Eye (tissue), 1 donor: Measurements from ENCODE around the gene KIF26B.

Experiments used
- DNase-seq: peaks from one replicate; pipeline ENCODE4 v3.0.0-alpha.2; 2015

KIF26B gene

DNA sequence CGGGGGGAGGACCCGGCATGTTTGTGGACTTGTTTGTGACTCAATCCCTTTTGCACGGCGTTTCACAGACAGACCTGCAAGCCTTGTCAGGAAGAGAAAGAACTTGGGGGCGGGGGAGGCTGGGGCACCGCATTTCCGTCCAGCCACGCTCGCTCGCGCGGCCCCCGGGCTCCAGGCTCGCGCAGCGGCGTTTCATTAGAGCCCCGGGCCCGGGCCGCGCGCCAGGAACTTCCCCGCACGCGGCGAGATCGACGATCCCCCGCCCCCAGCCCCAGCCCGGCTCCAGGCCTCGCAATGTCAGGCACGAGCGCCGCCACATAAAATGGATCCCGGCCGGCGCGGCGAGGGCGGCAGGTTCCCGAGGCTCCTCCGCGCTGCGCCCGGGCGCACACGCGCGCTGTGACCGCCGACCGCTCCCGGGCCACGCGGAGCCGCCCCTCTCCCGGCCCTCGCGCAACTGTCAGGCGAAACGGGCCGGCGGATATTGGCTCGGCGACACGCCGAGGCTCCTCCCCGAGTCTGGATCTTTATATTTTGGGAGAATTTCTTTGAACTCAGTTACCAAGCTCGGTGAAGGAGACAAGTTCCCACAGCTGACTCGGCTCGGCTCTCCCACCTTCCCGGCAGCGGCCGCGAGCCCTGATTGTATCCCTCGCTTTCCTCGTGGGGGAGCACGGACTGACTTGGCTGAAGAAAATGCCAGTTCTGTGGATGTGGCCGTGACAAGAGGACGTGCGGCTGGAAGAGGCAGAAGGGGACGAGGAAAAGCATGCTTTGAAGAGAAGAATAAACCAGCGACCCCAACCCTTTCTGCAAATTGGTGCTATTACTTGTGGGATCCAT, at the start of gene KIF26B:
TSS of gene KIF26B (plus strand) at position 557 of the 843 bp plus-strand sequence. CDS start 440 bp downstream, outside the sequence.
- peak; percentile 87 for DNase-seq

DNA sequence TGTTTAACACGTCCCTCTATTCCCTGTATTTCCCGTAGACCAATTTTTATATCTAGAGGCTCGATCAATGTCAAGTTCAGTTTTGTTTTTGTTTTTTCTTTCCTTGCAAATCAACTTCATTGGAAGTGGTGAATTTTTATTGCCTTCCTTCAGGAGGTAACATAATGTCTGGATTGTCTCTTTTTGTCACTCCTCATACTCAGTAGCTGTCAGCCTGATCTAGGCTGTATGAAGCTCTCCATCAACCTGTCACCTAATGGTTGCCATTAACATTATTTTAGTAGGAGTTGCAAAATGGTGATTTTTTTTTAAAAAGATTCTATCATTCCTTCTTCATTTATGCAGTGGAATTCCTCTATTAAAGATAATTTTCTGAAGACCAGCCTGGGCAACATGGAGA, 49.7 kb upstream of the KIF26B start:
- DNase-seq: no peak

DNA sequence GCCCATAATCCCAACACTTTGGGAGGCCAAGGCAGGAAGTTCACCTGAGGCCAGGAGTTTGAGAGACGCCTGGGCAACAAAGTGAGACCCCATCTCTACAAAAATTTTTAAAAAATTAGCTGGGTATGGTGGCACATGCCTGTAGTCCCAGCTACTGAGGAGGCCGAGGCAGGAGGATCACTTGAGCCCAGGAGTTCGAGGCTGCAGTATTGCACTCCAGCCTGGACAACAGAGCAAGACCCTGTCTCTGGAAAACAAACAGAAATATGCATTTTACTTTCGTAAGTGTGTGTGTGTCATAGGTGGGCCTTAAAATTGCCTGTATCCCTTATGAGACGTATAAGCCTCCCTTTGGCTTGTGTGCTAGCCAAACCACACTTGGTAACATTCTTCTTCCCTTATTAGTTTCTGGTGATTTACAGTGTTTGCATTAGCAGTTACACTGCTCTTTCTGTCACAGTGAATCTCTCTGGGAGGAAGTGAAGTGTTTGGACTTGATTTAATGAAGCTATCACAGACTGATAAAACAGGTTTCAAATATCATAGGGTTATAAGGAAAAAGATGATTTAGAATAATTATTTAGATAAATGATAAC, 48.9 kb upstream of the KIF26B start:
- DNase-seq: no peak

DNA sequence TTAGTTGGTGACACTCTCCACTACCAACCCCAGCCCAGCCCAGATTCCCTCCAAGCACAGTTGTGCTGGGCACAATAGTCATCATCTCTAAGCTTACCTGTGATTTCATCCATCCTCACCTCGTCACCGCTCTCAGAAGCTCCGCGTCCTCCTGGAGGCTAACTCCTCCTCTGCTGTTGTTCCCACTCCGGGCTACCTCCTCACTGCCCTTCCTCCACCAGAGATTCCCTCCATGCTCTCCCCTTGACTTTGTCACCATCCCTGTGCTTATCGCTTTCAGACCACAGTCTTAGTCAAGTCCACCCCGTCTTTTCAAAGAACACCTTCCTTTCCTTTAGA, 47.0 kb upstream of the KIF26B start:
- no peak for DNase-seq

DNA sequence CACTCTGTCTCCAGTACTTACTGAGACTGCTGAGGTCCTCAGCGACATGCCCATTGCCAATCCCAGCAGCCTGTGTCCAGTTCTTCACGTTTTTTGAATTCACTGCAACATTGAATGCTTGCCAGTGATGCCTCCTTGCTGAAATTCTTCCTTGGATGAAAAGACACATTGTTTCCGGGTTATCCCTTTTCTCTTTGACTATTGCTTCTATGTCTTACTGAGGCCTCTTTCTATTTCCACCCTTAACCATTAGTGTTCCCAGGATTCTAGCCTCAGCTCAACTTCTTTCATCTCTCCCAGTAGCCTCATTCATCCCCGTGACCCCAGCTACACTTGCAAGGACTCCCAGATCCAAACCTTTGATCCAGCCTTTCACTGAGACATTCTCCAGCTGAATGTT, 46.5 kb upstream of the KIF26B start:
- no peak for DNase-seq

DNA sequence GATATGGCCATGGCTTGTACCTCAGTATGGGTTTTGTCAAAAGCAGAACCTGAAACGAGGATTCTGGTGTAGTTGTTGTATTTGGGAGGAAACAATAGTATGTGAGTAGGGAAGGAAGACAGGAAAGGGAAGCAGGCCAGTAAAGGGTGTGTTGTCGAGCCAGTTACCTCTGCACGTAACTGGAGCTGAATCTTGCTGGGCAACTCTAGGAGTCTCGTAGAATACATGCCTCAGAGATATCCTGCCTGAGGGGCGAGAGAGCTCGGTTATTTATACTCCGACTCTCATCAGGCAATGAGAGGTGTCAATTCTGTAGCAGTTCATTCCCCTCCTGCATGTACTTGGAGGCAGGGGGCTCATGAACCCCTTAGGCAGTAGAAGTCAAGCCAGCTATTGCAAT, 45.9 kb upstream of the KIF26B start:
- DNase-seq: no peak

DNA sequence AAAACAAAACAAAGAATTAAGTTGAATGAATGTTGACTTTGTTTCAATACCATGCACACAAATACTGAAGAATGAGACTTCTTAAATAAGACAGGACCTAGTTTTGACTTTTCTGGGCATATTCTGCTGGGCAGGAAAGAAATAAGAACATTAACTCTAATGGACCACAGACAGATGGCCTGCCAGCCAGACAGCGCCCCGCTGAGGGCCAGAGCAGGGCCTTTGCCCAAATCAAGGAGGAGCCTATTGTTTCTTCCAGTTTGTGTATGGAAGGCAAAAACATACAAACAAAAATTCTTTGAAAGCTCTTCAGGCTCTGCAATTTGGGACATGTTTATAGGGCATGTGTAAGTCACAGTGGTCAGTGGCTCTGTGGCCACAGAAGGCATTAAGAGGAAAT, 44.4 kb upstream of the KIF26B start:
- DNase-seq: no peak

DNA sequence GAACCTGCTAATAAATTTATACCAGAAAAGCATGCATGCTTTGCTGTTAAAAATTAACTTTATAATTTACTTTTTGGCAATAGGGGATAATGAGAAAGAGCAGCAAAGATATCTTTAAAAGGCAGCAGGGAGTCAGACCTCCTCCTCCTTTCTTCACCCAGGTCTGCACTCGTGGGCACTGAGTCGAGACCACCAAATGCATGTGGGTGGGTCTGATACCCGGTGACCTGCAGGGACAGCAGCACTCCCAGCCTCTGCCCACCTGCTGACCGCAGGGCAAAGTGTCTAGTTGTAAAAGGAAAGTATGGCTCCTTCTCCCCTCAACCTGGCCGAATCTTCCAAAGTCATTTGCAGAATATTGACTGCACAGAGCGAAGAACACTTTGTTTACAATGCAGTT, 43.7 kb upstream of the KIF26B start:
- DNase-seq: no peak

DNA sequence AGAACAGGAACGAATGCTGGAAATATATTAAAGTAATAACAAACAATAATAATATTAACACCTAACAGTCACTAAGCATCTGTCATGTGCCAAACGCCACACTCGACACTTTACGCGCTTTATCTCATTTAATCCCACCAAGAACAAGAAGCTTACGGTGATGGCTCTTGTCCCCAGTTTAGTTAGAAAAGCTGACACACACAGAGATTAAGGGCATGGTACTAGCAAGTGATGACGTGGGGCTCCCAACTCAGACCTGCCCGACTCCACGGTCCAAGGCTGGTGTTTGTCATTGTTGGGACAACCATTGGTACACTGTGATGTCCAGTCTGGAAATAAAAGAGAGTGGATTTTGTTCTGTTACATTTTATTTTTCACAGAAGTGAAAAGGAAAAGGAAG, 41.1 kb upstream of the KIF26B start:
- no peak for DNase-seq

DNA sequence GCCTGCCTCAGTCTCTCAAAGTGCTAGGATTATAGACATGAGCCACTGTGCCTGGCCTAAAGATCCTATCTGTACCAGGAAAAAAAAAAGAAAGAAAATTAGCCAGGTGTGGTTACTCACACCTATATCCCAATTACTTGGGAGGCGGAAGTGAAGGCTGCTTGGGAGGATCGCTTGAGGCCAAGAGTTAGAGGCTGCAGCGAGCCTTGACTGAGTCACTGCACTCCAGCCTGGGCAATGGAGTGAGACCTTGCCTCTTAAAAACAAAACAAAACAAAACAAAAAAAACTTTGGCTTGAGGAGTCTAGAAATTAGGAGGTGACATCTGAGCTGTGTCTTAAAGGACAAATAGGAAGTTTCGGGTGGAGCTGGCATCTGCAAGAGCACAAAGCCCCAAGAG, 38.7 kb upstream of the KIF26B start:
- no peak for DNase-seq

DNA sequence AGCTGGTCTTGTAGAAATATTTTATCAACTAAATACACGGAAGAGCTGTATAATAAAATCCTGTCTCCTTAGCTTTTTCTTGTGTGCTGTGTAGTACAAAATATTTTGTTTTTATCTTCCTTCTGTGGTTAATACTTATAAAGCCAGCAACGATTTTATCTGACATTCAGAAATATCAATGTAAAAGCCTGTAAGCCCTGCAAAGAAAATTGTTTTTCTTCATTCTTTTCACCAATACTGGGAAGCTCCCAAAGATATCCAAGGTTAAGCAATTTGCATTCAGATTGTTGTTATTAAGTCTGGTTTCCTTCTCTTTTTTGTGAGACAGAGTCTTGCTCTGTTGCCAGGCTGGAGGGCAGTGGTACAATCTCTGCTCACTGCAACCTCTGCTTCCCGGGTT, 38.0 kb upstream of the KIF26B start:
- DNase-seq: no peak

DNA sequence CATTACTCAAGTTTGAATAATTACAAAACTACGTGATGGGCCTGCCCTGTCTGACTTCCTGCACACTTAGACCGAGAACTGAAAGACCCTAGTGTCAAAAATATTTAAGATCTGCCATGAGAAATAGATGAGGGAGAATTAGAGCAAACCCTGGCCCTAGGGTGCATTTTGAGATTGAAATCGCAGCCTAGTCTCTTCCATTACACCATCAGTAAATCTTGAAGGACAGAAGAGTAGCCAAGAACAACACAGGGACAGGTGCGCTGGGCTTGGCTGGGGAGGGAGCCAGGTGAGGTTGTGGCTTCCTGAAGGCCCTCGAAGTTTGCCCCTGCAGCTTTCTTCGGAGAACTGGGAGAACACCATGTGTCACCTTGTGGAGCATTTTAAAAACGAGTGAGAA, 36.7 kb upstream of the KIF26B start:
- no peak for DNase-seq

DNA sequence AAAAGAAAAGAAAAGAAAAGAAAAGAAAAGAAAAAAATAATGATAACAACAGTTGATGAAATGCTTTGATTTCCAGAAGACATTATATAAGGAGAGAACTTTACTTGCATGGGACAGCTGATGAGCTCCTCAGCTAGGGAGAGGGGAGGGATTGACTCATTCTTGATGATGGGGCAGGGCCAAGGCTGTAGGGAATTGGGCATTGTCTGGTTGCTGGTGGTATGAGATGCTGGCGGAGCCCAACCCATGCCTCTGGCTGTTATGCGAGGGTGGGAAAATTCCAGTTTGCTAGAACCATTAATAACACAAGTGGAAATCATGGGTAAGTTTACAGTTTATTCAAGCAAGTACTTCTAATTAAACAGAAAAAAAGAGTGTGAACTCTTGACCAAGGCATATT, 36.0 kb upstream of the KIF26B start:
- no peak for DNase-seq

DNA sequence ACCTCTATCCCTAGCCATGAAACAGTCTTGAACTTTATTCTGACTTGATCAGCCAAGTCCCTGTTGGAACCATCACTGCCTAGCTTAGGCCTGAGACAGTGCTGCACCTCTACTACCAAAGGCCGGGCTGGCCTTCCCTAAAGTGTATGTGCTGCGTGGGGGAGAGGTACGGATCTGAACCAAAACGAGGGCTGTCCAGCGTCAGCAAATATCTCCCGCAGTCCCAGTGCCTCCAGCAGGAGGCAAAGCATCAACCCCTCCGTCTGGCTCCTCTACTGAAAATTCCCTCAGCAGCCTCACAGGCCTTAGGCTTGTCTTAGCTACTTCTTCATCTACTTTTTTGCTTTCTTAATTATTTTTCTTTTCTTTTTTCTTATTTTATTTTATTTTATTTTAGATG, 33.3 kb upstream of the KIF26B start:
- DNase-seq: no peak

DNA sequence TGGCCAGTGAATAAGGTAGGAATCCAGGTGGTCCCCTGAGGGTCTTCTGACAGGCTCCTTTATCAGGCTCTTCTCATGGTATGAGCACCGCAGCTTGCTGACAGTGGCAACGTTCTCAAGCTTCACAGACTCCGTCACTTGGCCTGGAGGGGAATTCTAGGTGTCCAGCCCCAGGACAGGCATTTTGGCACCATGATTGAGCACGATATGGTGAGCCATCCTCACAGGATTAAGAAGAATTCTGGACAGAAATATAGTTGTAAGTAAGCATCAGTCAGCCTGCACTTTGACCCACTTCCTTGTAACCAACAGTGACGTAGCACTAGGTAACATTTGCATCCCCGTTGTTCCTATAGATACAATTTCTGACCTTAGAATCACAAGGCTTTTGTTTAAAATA, 30.5 kb upstream of the KIF26B start:
- no peak for DNase-seq

DNA sequence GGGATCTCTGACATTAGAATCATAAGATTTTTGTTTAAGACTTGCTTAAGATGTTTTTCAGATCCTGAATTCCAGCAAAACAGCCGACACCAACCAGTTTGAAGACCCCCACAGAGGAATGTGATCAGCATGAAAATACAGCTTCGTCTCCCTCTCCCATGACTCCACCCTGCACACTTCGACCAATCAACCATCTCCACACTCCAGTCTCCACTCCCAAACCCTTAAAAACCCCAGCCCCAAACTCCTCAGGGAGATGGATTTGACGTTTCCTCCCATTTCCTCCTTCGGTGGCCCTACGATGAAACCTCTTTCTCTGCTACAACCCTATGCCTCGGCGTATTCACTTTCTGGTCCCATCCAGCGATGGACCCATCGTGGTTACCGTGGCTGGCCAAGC, 30.1 kb upstream of the KIF26B start:
- no peak for DNase-seq

DNA sequence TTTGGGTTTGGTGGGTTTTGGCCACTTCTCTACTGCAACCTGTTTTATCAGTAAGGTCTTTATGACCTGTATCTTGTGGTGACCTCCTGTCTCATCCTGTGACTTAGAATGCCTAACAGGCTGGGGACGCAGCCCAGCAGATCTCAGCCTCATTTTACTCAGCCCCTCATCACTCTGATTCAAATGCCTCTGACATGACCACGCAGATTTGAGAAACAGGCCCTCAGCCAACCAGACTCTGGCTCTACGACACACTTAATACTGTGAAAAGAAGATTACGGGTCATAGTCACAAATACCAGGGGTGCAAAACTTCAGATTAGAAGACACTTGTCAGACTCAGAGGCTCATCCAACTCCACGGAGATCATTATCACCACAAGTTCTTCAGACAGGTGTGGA, 28.3 kb upstream of the KIF26B start:
- DNase-seq: no peak

DNA sequence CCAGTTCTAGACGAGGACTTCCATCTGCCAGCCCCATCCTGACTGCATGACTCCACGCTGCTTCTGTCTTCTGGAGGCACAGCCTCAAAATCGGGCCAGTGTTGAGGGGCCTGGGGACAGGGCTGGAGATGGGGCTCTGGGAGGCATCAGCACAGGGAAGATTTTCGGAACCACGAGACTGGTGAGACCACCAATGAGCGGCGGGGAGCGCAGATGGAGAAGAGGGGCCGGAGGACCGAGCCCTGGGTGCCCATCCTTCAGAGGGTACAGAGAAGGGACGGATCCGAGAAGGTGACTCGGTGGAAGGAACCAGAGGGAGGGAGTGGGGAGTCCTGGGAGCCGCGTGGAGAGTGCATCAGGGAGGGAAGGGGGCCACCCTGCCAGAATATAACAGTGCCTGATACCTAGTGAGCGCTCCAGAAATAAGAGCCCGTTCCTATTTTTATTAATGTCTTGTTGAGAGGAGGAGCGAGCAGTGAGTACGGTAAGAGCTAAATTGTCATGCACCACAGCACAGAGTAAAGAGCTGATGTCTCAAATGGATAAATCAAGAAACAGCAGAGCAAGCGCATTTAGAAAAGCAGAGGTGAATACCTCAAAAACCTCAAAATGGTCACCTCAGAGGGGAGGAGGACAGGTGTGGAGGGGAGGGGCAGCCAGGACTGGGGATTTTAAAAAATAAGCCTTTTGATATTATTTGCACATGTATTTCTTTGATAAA, 26.2 kb upstream of the KIF26B start:
- DNase-seq: no peak

DNA sequence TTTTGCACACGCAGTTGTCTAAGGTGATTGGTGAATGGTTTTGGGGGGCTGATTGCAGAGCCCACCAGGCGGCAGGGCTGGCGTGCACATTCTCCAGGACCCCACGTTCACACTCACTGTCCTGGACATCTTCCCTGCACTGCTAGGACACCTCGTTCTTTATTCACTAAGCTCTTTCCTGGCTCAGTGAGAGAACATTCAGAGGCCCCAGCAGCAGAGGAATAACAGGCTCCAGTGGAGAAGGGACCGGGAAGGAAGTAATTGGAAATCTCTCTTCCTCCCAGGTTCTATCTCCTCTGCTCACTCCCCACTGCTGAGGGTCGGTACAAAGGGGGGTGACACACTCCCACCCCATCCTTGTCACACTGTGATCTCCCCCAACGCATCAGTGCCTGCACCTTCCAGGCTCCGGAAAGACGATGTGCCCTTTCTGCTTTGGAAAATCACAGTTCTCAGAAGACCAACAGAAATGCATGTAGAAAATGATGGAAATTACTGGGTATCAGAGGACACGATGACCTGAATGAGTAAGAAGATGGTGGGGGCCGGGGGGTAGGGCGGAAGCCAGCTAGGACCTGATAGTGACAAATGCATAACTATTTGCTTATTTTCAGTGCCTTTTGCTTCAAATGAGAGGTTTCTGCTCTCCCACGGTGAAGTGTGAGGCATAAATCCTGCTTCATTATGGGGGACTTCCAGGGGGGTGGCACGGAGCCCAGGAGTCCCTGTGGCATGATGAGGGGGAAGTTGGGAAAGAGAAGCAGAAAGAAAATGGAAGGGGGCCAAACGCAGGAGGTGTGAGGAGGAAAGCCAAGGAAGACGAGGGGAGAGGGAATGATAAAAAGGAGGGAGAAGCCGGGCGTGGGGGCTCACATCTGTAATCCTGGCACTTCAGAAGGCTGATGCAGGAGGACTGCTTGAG, 25.2 kb upstream of the KIF26B start:
- no peak for DNase-seq

DNA sequence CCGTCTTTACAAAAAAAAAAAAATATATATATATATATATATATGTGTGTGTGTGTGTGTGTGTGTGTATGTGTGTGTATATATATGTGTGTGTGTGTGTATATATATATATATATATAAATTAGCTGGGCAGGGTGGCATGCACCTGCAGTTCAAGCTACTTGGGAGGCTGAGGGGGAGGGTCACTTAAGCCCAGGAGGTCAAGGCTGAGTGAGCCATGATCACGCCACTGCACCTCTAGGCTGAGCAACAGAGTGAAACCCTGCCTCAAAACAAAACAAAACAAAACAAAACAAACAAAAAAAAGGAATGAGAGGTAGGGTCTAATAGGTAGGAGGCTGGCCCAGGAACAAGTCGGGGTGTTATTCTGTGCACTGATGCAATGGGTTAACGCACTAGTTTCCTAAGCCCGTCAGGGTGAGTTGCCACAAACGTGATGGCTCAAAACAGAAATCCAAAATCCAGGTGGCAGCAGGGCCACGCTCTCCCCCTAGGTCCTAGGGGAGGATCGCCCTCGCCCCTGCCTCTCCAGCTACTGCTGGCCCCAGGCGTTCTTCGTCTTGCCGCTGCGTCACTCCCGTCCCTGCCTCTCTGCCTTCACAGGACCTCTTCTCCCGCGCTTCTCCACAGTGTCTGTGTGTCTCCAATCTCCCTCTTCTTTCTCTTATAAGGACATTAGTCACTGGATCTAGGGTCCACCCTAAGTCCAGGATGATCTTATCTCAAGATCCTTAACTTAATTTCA, 24.3 kb upstream of the KIF26B start:
- DNase-seq: peak; percentile 12

DNA sequence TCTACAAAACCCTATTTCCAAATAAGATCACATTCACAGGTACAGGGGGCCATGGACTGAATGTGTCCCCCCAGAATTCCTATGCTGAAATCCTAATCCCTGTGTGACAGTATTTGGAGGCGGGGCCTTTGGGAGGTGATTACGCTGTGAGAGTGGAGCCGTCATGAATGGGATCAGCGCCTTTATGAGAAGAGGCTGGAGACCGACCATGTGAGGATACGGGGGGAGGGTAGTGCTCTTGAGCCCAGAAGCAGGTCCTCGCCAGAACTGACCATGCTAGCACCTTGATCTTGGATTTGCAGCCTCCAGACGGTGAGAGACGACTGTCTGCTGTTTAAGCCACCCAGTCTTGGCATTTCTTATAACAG, 23.8 kb upstream of the KIF26B start:
- DNase-seq: peak; percentile 28

DNA sequence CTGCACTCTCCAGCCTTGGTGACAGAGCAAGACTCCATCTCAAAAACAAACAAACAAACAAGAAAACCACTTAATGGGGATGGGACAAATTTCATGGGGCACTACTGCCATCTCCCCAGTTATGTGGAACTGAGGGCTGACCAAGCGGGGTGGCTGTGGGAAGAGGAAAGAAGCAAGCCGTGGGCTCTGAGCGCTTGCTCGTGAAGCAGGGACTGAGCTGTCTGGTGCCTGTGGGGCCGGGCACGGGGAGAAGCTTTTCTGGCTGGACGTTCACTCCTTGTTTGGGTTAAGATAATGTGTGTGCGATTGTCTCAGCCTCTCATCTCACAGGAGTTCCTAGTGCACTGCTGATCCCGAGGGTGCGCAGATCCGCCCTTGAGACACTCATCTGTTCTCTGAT, 22.0 kb upstream of the KIF26B start:
- no peak for DNase-seq
